IMR-90 (cell line): Measurements from ENCODE around the gene MCRS1. TPM values are rescaled to one million over a fixed set of nuclear protein-coding genes. Genes with fewer than 3 reads are reported as not detected.

Experiments used
- ATAC-seq: fragments of 200-7000 bp; cut with Tn5 transposase; 2 replicates; pipeline ENCODE4 v1.9.1; 2020; ENCODE audit warnings: low read depth, mild to moderate bottlenecking, moderate library complexity
- BruUV-seq: library from RNA; stranded (reverse); fragments of 400-500 nt; replicated peaks from 2 replicates; lab custom pipeline; 2021; lab: Mats Ljungman, UMichigan
- CTCF ChIA-PET: fragments of 300-600 bp; formaldehyde crosslinking; extraction: SDS; loops from one replicate; lab custom pipeline; 2021; ENCODE audit warnings: antibody characterized with exemption; lab: Yijun Ruan, JAX
- POLR2A ChIA-PET: fragments of 300-600 bp; sonication (Branson Sonifier 250); formaldehyde crosslinking; loops from one replicate; lab custom pipeline; 2022; ENCODE audit warnings: antibody characterized with exemption; ENCODE audit not compliant: unreplicated experiment; lab: Charles Lee
- DNase-seq: peaks from one replicate; pipeline ENCODE4 v3.0.0; 2013
- H2AFZ ChIP-seq: replicated peaks from 2 replicates; pipeline ENCODE3; 2013; ENCODE audit warnings: low read length, mild to moderate bottlenecking; ENCODE audit not compliant: poor library complexity
- H2AK5ac ChIP-seq: 2 replicates; pipeline ENCODE4 v1.6.1; 2013; ENCODE audit warnings: low read depth, low read length, inconsistent platforms
- H2AK9ac ChIP-seq: replicated peaks from 2 replicates; pipeline ENCODE3; 2013; ENCODE audit warnings: mild to moderate bottlenecking, low read depth, low read length, moderate library complexity; ENCODE audit not compliant: poor library complexity
- H2BK120ac ChIP-seq: 2 replicates; pipeline ENCODE4 v1.6.1; 2013; ENCODE audit warnings: low read depth, low read length, inconsistent platforms
- H2BK15ac ChIP-seq: 3 replicates; pipeline ENCODE4 v1.6.1; 2013; ENCODE audit warnings: low read depth, low read length, inconsistent platforms
- H2BK20ac ChIP-seq: 2 replicates; pipeline ENCODE4 v1.6.1; 2013; ENCODE audit warnings: low read depth, mild to moderate bottlenecking, inconsistent platforms, low read length, moderate library complexity
- H2BK5ac ChIP-seq: 2 replicates; pipeline ENCODE4 v1.6.1; 2013; ENCODE audit warnings: mild to moderate bottlenecking, low read depth, low read length, inconsistent platforms; ENCODE audit not compliant: poor library complexity, severe bottlenecking
- H3K14ac ChIP-seq: replicated peaks from 2 replicates; pipeline ENCODE4 v1.6.1; 2013; ENCODE audit warnings: low read depth, low read length, inconsistent platforms
- H3K18ac ChIP-seq: 2 replicates; pipeline ENCODE4 v1.6.1; 2013; ENCODE audit warnings: low read depth, low read length, control low read depth
- H3K23ac ChIP-seq: 2 replicates; pipeline ENCODE4 v1.6.1; 2013; ENCODE audit warnings: low read depth, low read length, inconsistent platforms
- H3K27ac ChIP-seq: 2 replicates; pipeline ENCODE4 v1.5.1; 2013; ENCODE audit warnings: mild to moderate bottlenecking, control low read depth, low read length; ENCODE audit not compliant: insufficient read depth
- H3K27me3 ChIP-seq: 2 replicates; pipeline ENCODE4 v1.6.1; 2013; ENCODE audit warnings: low read length; ENCODE audit not compliant: control insufficient read depth, insufficient read depth
- H3K36me3 ChIP-seq: 2 replicates; pipeline ENCODE4 v1.6.1; 2013; ENCODE audit warnings: low read length, mixed read lengths; ENCODE audit not compliant: control insufficient read depth, insufficient read depth
- H3K4ac ChIP-seq: 2 replicates; pipeline ENCODE4 v1.6.1; 2013; ENCODE audit warnings: low read depth, low read length, inconsistent platforms
- H3K4me1 ChIP-seq: 2 replicates; pipeline ENCODE4 v1.6.1; 2013; ENCODE audit warnings: low read length, mixed read lengths; ENCODE audit not compliant: control insufficient read depth, insufficient read depth
- H3K4me2 ChIP-seq: 2 replicates; pipeline ENCODE4 v1.6.1; 2013; ENCODE audit warnings: low read depth, mild to moderate bottlenecking, control low read depth, low read length, moderate library complexity
- H3K4me3 ChIP-seq: 2 replicates; pipeline ENCODE4 v1.5.1; 2013; ENCODE audit warnings: low read depth, mild to moderate bottlenecking, control low read depth, low read length, moderate library complexity; ENCODE audit not compliant: insufficient read depth
- H3K56ac ChIP-seq: 2 replicates; pipeline ENCODE4 v1.6.1; 2013; ENCODE audit warnings: low read length, inconsistent platforms; ENCODE audit not compliant: insufficient read depth; ENCODE audit errors: extremely low read depth
- H3K79me1 ChIP-seq, 2 experiments: 2 replicates each; pipeline ENCODE4 v1.6.1; 2013; ENCODE audit warnings: low read length in 2 of 2, inconsistent platforms in 1 of 2, low read depth in 1 of 2
- H3K9ac ChIP-seq: 2 replicates; pipeline ENCODE4 v1.6.1; 2013; ENCODE audit warnings: low read depth, low read length, control low read depth
- H3K9me1 ChIP-seq: 2 replicates; pipeline ENCODE4 v1.6.1; 2013; ENCODE audit warnings: low read length, inconsistent platforms; ENCODE audit not compliant: insufficient read depth
- H3K9me3 ChIP-seq: 2 replicates; pipeline ENCODE4 v1.6.1; 2013; ENCODE audit warnings: low read length; ENCODE audit not compliant: control insufficient read depth, insufficient read depth
- H4K20me1 ChIP-seq: 2 replicates; pipeline ENCODE4 v1.6.1; 2013; ENCODE audit warnings: low read length, inconsistent platforms; ENCODE audit not compliant: insufficient read depth
- H4K5ac ChIP-seq: 2 replicates; pipeline ENCODE4 v1.6.1; 2013; ENCODE audit warnings: mild to moderate bottlenecking, low read depth, low read length, control low read depth
- H4K8ac ChIP-seq, 2 experiments: 2 replicates each; pipeline ENCODE4 v1.6.1; 2013; ENCODE audit warnings: low read depth in 2 of 2, low read length in 2 of 2, control low read depth in 1 of 2, inconsistent platforms in 1 of 2
- H4K91ac ChIP-seq: 2 replicates; pipeline ENCODE4 v1.6.1; 2013; ENCODE audit warnings: low read depth, low read length, inconsistent platforms; ENCODE audit not compliant: insufficient read depth
- BHLHE40 ChIP-seq: fragments of 150-350 bp; IDR thresholded peaks from 2 replicates; pipeline ENCODE4 v1.6.1; 2016; ENCODE audit warnings: mild to moderate bottlenecking, low read depth, low read length
- CEBPB ChIP-seq: IDR thresholded peaks from 2 replicates; pipeline ENCODE4 v1.6.1; 2012; ENCODE audit warnings: low read depth, low read length, improper control_type of control experiment
- CHD1 ChIP-seq: IDR thresholded peaks from 2 replicates; pipeline ENCODE4 v1.6.1; 2012; ENCODE audit warnings: low read depth, low read length, improper control_type of control experiment
- ELK1 ChIP-seq: fragments of 150-350 bp; IDR thresholded peaks from 2 replicates; pipeline ENCODE4 v1.6.1; 2016; ENCODE audit warnings: low read depth, mild to moderate bottlenecking, low read length, moderate library complexity, borderline replicate concordance
- FOS ChIP-seq: fragments of 150-350 bp; IDR thresholded peaks from 2 replicates; pipeline ENCODE4 v1.6.1; 2016; ENCODE audit warnings: low read depth, low read length
- MAZ ChIP-seq: IDR thresholded peaks from 2 replicates; pipeline ENCODE4 v1.6.1; 2012; ENCODE audit warnings: low read depth, mild to moderate bottlenecking, low read length, improper control_type of control experiment, moderate library complexity, borderline replicate concordance
- MXI1 ChIP-seq: IDR thresholded peaks from 2 replicates; pipeline ENCODE4 v1.6.1; 2012; ENCODE audit warnings: low read depth, mild to moderate bottlenecking, low read length, moderate library complexity, borderline replicate concordance
- POLR2A ChIP-seq: IDR thresholded peaks from 2 replicates; pipeline ENCODE4 v1.6.1; 2012; ENCODE audit warnings: mild to moderate bottlenecking, low read depth, low read length
- RCOR1 ChIP-seq: IDR thresholded peaks from 2 replicates; pipeline ENCODE4 v1.6.1; 2012; ENCODE audit warnings: mild to moderate bottlenecking, low read length, improper control_type of control experiment; ENCODE audit not compliant: insufficient replicate concordance
- RFX5 ChIP-seq: IDR thresholded peaks from 2 replicates; pipeline ENCODE4 v1.8.0; 2012; ENCODE audit warnings: low read depth, mild to moderate bottlenecking, low read length, moderate library complexity
- SMC3 ChIP-seq: fragments of 150-350 bp; IDR thresholded peaks from 2 replicates; pipeline ENCODE4 v1.6.1; 2016; ENCODE audit warnings: low read depth, mild to moderate bottlenecking, antibody characterized with exemption, low read length, moderate library complexity
- USF2 ChIP-seq: fragments of 150-350 bp; IDR thresholded peaks from 2 replicates; pipeline ENCODE4 v1.6.1; 2017; ENCODE audit warnings: mild to moderate bottlenecking, antibody characterized with exemption, low read length, low read depth
- WGBS, 2 experiments: methylation state at CpG; one replicate each; pipeline versions ENCODE4 v1.1.5 to v1.1.7; 2013; ENCODE audit warnings: missing lambda C conversion rate in 2 of 2; ENCODE audit not compliant: insufficient read length in 1 of 2; ENCODE audit errors: extremely low coverage in 2 of 2; 5-methylcytosine and 5-hydroxymethylcytosine counted together
- dilution Hi-C: fragments of 300-500 bp; cut with HindIII; formaldehyde crosslinking; loops from one replicate; pipeline ENCODE4 v1.14.3; 2018; ENCODE audit warnings: low sequenced_read_pairs; ENCODE audit not compliant: unreplicated experiment
- in situ Hi-C: fragments of 300-500 bp; cut with MboI; formaldehyde crosslinking; loops from 3 replicates; pipeline ENCODE4 v1.14.3; 2019; ENCODE audit warnings: low sequenced_read_pairs, inconsistent platforms, mixed read lengths
- intact Hi-C: fragments of 100-400 bp; cut with micrococcal nuclease; formaldehyde crosslinking; loops from 2 replicates; pipeline ENCODE4 v1.10.0; 2022
- polyA plus RNA-seq, 3 experiments: library from polyadenylated mRNA; depleted of rRNA; stranded (reverse); fragments of >200 nt; gene quantifications; 2 replicates each; pipeline ENCODE4 v1.2.3, GENCODE V29; 2012; ENCODE audit warnings: low replicate concordance in 1 of 3
- total RNA-seq: library from RNA; depleted of rRNA; stranded (reverse); fragments of >200 nt; gene quantifications from 2 replicates; pipeline ENCODE4 v1.2.3, GENCODE V29; 2012

MCRS1 gene
- total and polyA plus RNA-seq, 2 of the 4 experiments (the other 2 are of a cell fraction), result 72.9 to 73.2 TPM

DNA sequence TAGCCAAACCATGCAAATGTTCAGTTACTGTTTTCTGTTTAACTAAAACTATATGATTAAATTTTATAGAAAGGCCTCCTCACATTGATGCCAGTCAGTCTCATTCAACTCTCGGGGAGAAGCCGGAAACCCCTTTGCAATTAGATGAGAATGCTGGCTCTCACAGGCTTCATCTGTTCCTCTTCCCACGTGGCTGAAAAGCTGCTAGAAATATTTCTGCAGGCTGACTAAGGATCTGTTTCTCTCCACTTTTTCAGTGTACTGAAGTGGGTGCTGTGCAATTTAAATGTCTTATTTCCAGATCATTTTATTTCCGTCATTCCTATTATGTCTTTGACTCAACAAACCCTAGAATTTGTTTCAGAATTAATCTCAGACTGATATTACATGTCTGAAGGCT is 46.6 kb downstream of the MCRS1 start:
- intact Hi-C loops (no loop called here), dilution Hi-C loops (loop anchor here (25.0 kb wide), 1 partner anchor 159 kb away; the partner anchor contains the start of gene SPATS2), in situ Hi-C loops (no loop called here)
- Histone ChIP-seq H3K27me3 (no peaks in the 10 kb centered on the region), H3K18ac (no peak overlapping the region), H2BK5ac (no peak overlapping the region), H3K79me1 (peaks cover 0 to 4% of the 10 kb centered on the region in 2 experiments; a peak in 1 of 4 replicates), H2BK120ac (no peak overlapping the region), H3K9me3 (no peaks in the 10 kb centered on the region), H3K27ac (no peak overlapping the region), H3K9me1 (peaks cover 4% of the 10 kb centered on the region; the same call in 1 of the 2 replicates), H4K20me1 (no peaks in the 10 kb centered on the region), H3K4me1 (no peaks in the 10 kb centered on the region), H2AK9ac (no peak overlapping the region), H4K91ac (no peak overlapping the region), H2AFZ (no peak overlapping the region), H2BK20ac (no peak overlapping the region), H2AK5ac (no peak overlapping the region), H3K56ac (no peak overlapping the region), H3K4me2 (no peak overlapping the region), H3K9ac (no peak overlapping the region), H4K8ac (no peak overlapping the region), H3K23ac (no peak overlapping the region), H2BK15ac (no peak overlapping the region), H3K4me3 (no peak overlapping the region), H3K36me3 (peaks cover 33% of the 10 kb centered on the region), H3K14ac (no peak overlapping the region), H4K5ac (no peak overlapping the region), H3K4ac (no peak overlapping the region)
- DNase-seq (no peak), ATAC-seq (no peak)
- CTCF ChIA-PET, result no interaction called here
- TF ChIP-seq CHD1 (no peak), MXI1 (no peak), RFX5 (no peak), ELK1 (no peak), RCOR1 (no peak), BHLHE40 (no peak), CEBPB (no peak), POLR2A (no peak), USF2 (no peak), MAZ (no peak), SMC3 (no peak), FOS (no peak)
- BruUV-seq, result no TSS peak
- POLR2A ChIA-PET, result no interaction called here
- WGBS, 2 experiments, result no CpG with 5 or more reads among the region's 4 CpGs
